H1 (cell line): Measurements from ENCODE around the gene OR1L8. TPM values are rescaled to one million over a fixed set of nuclear protein-coding genes. Genes with fewer than 3 reads are reported as not detected.

Source experiments
- CTCF ChIA-PET: fragments of 300-600 bp; sonication (Branson Sonifier 250); formaldehyde crosslinking; loops from one replicate; lab custom pipeline; 2021; ENCODE audit not compliant: partially characterized antibody; lab: Charles Lee
- POLR2A ChIA-PET: fragments of 300-600 bp; sonication (Branson Sonifier 250); formaldehyde crosslinking; loops from one replicate; lab custom pipeline; 2021; ENCODE audit warnings: inconsistent platforms; ENCODE audit not compliant: partially characterized antibody; lab: Charles Lee
- DNase-seq, 2 experiments: peaks; one replicate each; pipeline versions ENCODE4 v3.0.0 to v3.0.0-alpha.2; 2010 to 2022; ENCODE audit warnings: low spot score in 2 of 2, low read depth in 1 of 2, mixed read lengths in 1 of 2
- FAIRE-seq: peaks from 2 replicates; lab custom pipeline; 2011; peaks lifted over from hg19 to GRCh38; lab: Jason Lieb, UNC
- H2AFZ ChIP-seq: 2 replicates; pipeline ENCODE4 v1.8.1; 2012; ENCODE audit warnings: low read length, inconsistent platforms
- H2AK5ac ChIP-seq: 2 replicates; pipeline ENCODE4 v1.6.1; 2013; ENCODE audit warnings: low read depth, low read length
- H2BK120ac ChIP-seq: replicated peaks from 2 replicates; pipeline ENCODE3; 2013; ENCODE audit warnings: low read depth, low read length, inconsistent platforms
- H2BK12ac ChIP-seq: 2 replicates; pipeline ENCODE4 v1.6.1; 2013; ENCODE audit warnings: low read depth, low read length
- H2BK15ac ChIP-seq: 2 replicates; pipeline ENCODE4 v1.6.1; 2013; ENCODE audit warnings: low read length
- H2BK20ac ChIP-seq: 2 replicates; pipeline ENCODE4 v1.6.1; 2013; ENCODE audit warnings: low read length
- H2BK5ac ChIP-seq: 2 replicates; pipeline ENCODE4 v1.6.1; 2013; ENCODE audit warnings: low read depth, low read length
- H3K14ac ChIP-seq: 2 replicates; pipeline ENCODE4 v1.6.1; 2013; ENCODE audit warnings: inconsistent platforms; ENCODE audit not compliant: insufficient read length
- H3K18ac ChIP-seq: 2 replicates; pipeline ENCODE4 v1.6.1; 2013; ENCODE audit warnings: low read length; ENCODE audit errors: extremely low read depth
- H3K23ac ChIP-seq: 2 replicates; pipeline ENCODE4 v1.6.1; 2013; ENCODE audit warnings: inconsistent platforms; ENCODE audit not compliant: insufficient read length
- H3K23me2 ChIP-seq: 2 replicates; pipeline ENCODE4 v1.6.1; 2013; ENCODE audit warnings: low read depth, low read length
- H3K27ac ChIP-seq: 2 replicates; pipeline ENCODE4 v1.6.1; 2011; ENCODE audit warnings: low read depth, low read length, inconsistent platforms
- H3K27me3 ChIP-seq, 4 experiments: replicated peaks in 1 of 4; 1 replicate in 1 of 4; 2 replicates in 3 of 4; pipeline versions ENCODE4 v1.6.1 to v1.8.1; 2011 to 2013; ENCODE audit warnings: low read length in 3 of 4, mild to moderate bottlenecking in 3 of 4, inconsistent platforms in 2 of 4, mixed read lengths in 2 of 4, moderate library complexity in 1 of 4; ENCODE audit not compliant: control insufficient read depth in 3 of 4, insufficient read depth in 3 of 4; ENCODE audit errors: extremely low read depth in 1 of 4
- H3K36me3 ChIP-seq, 4 experiments: 2 replicates each; pipeline versions ENCODE4 v1.6.1 to v1.8.1; 2011 to 2013; ENCODE audit warnings: mild to moderate bottlenecking in 4 of 4, low read length in 3 of 4, moderate library complexity in 2 of 4, control low read depth in 1 of 4, inconsistent platforms in 1 of 4; ENCODE audit not compliant: insufficient read depth in 4 of 4, control insufficient read depth in 2 of 4
- H3K4ac ChIP-seq: replicated peaks from 2 replicates; pipeline ENCODE3; 2013; ENCODE audit warnings: low read length, low read depth, mixed read lengths, inconsistent platforms; ENCODE audit not compliant: insufficient read length
- H3K4me1 ChIP-seq, 4 experiments: replicated peaks in 1 of 4; 1 replicate in 1 of 4; 2 replicates in 3 of 4; pipeline versions ENCODE4 v1.6.1 to v1.8.1; 2011 to 2013; ENCODE audit warnings: low read length in 3 of 4, inconsistent platforms in 2 of 4, mixed read lengths in 1 of 4; ENCODE audit not compliant: insufficient read depth in 4 of 4, control insufficient read depth in 3 of 4
- H3K4me2 ChIP-seq, 2 experiments: 2 replicates each; pipeline versions ENCODE4 v1.6.1 to v1.8.1; 2011 to 2013; ENCODE audit warnings: low read depth in 2 of 2, low read length in 2 of 2, control low read depth in 1 of 2, inconsistent platforms in 1 of 2, mild to moderate bottlenecking in 1 of 2; ENCODE audit not compliant: insufficient read depth in 1 of 2
- H3K4me3 ChIP-seq, 4 experiments: fragments of 200-600, 300-600 bp in 1 of 4; sonication (generic), shearing (Covaris generic), sonication (Bioruptor Twin) in 1 of 4; 2 replicates each; pipeline versions ENCODE4 v1.5.1 to v1.8.1; 2011 to 2016; ENCODE audit warnings: low read length in 4 of 4, low read depth in 3 of 4, control low read depth in 2 of 4, inconsistent platforms in 2 of 4, mild to moderate bottlenecking in 2 of 4, mixed read lengths in 1 of 4, moderate library complexity in 1 of 4; ENCODE audit not compliant: insufficient read depth in 2 of 4; ENCODE audit errors: extremely low read depth in 1 of 4
- H3K56ac ChIP-seq: replicated peaks from 2 replicates; pipeline ENCODE3; 2013; ENCODE audit warnings: low read depth, mild to moderate bottlenecking, mixed read lengths, low read length, inconsistent platforms; ENCODE audit not compliant: insufficient read length
- H3K79me1 ChIP-seq: 2 replicates; pipeline ENCODE4 v1.6.1; 2013; ENCODE audit warnings: low read depth, low read length, control low read depth
- H3K79me2 ChIP-seq, 2 experiments: 2 replicates each; pipeline versions ENCODE4 v1.6.1 to v1.8.1; 2012 to 2013; ENCODE audit warnings: low read length in 2 of 2, mild to moderate bottlenecking in 2 of 2, inconsistent platforms in 1 of 2; ENCODE audit not compliant: insufficient read depth in 2 of 2, control insufficient read depth in 1 of 2
- H3K9ac ChIP-seq, 4 experiments: replicated peaks in 1 of 4; 1 replicate in 1 of 4; 2 replicates in 3 of 4; pipeline versions ENCODE4 v1.6.1 to v1.8.1; 2011 to 2013; ENCODE audit warnings: low read depth in 3 of 4, low read length in 3 of 4, control low read depth in 2 of 4, mild to moderate bottlenecking in 2 of 4, moderate library complexity in 2 of 4, inconsistent platforms in 1 of 4; ENCODE audit errors: extremely low read depth in 1 of 4
- H3K9me3 ChIP-seq, 2 experiments: 2 replicates each; pipeline versions ENCODE4 v1.6.1 to v1.8.1; 2012 to 2013; ENCODE audit warnings: mild to moderate bottlenecking in 2 of 2, moderate library complexity in 2 of 2, control low read depth in 1 of 2, inconsistent platforms in 1 of 2, low read depth in 1 of 2, low read length in 1 of 2, mixed read lengths in 1 of 2; ENCODE audit not compliant: insufficient read depth in 2 of 2
- H4K20me1 ChIP-seq, 2 experiments: replicated peaks in 1 of 2; 2 replicates each; pipeline versions ENCODE3 to v1.8.1; 2011 to 2013; ENCODE audit warnings: inconsistent platforms in 2 of 2, low read length in 2 of 2, mild to moderate bottlenecking in 1 of 2; ENCODE audit not compliant: insufficient read depth in 2 of 2, control insufficient read depth in 1 of 2
- H4K5ac ChIP-seq: 2 replicates; pipeline ENCODE4 v1.6.1; 2013; ENCODE audit warnings: low read length, low read depth, mixed read lengths, inconsistent platforms; ENCODE audit not compliant: insufficient read length
- H4K8ac ChIP-seq: 2 replicates; pipeline ENCODE4 v1.8.0; 2013; ENCODE audit warnings: mild to moderate bottlenecking, moderate library complexity, low read length, inconsistent platforms; ENCODE audit not compliant: insufficient read depth; ENCODE audit errors: extremely low read depth
- H4K91ac ChIP-seq: replicated peaks from 2 replicates; pipeline ENCODE3; 2013; ENCODE audit warnings: low read length, mixed read lengths, inconsistent platforms; ENCODE audit not compliant: insufficient read length
- CBX8 ChIP-seq: fragments of 300-800, 300-1000 bp; sonication (generic); IDR thresholded peaks from 2 replicates; pipeline ENCODE4 v1.7.1; 2016; ENCODE audit warnings: low read depth, low read length, borderline replicate concordance
- CEBPB ChIP-seq: IDR thresholded peaks from 2 replicates; pipeline ENCODE4 v1.6.1; 2012; ENCODE audit warnings: low read depth, low read length
- FOSL1 ChIP-seq: IDR thresholded peaks from 2 replicates; pipeline ENCODE4 v1.6.1; 2011; ENCODE audit warnings: mild to moderate bottlenecking, low read depth, low read length, moderate library complexity; ENCODE audit not compliant: insufficient read depth
- GABPA ChIP-seq: IDR thresholded peaks from 2 replicates; pipeline ENCODE4 v1.6.1; 2011; ENCODE audit warnings: mild to moderate bottlenecking, low read length, moderate library complexity, borderline replicate concordance; ENCODE audit not compliant: insufficient read depth
- NRF1 ChIP-seq: IDR thresholded peaks from 2 replicates; pipeline ENCODE4 v1.6.1; 2011; ENCODE audit warnings: mild to moderate bottlenecking, low read depth, low read length, improper control_type of control experiment
- SIN3A ChIP-seq, 2 experiments: IDR thresholded peaks in 1 of 2; conservative IDR thresholded peaks in 1 of 2; 2 replicates each; pipeline ENCODE4 v1.6.1; 2011 to 2012; ENCODE audit warnings: low read length in 2 of 2, improper control_type of control experiment in 1 of 2, low read depth in 1 of 2, mild to moderate bottlenecking in 1 of 2
- SP1 ChIP-seq: IDR thresholded peaks from 2 replicates; pipeline ENCODE4 v1.6.1; 2011; ENCODE audit warnings: low read depth, low read length
- TEAD4 ChIP-seq: IDR thresholded peaks from 2 replicates; pipeline ENCODE4 v1.6.1; 2012; ENCODE audit warnings: low read depth, low read length, inconsistent platforms, mixed read lengths
- YY1 ChIP-seq: IDR thresholded peaks from 2 replicates; pipeline ENCODE4 v1.6.1; 2011; ENCODE audit warnings: low read depth, mild to moderate bottlenecking, low read length
- WGBS, 2 experiments: shearing (Covaris generic) in 1 of 2; methylation state at CpG; one replicate each; pipeline versions ENCODE4 v1.1.6 to v1.1.7; 2013 to 2015; ENCODE audit warnings: low lambda C conversion rate in 2 of 2, mixed read lengths in 2 of 2, inconsistent platforms in 1 of 2, low coverage in 1 of 2, missing lambda C conversion rate in 1 of 2; ENCODE audit not compliant: insufficient replicate concordance in 2 of 2, insufficient coverage in 1 of 2, insufficient read length in 1 of 2; ENCODE audit errors: extremely low coverage in 1 of 2, missing lambda C conversion rate in 1 of 2; 5-methylcytosine and 5-hydroxymethylcytosine counted together
- polyA plus RNA-seq, 7 experiments: library from polyadenylated mRNA; depleted of rRNA in 3 of 7; stranded (reverse) in 5 of 7; unstranded in 2 of 7; fragments of >200 nt in 5 of 7; fragments of 200-250 nt in 2 of 7; gene quantifications; 1 replicate in 5 of 7; 2 replicates in 1 of 7; 4 replicates in 1 of 7; pipeline versions ENCODE4 v1.2.1 to v1.2.3, GENCODE V29; 2011 to 2013; ENCODE audit warnings: missing spikeins in 2 of 7, mixed read lengths in 2 of 7
- total RNA-seq: library from RNA; stranded (reverse); fragmentation: NEBNext Ultra II Directional; extraction: Animal tissue kit (Norgen Biotek cat#: 25700); gene quantifications from 2 replicates; pipeline ENCODE4 v1.2.1, GENCODE V29; 2021
- TF ChIP-seq, protein P1 (sequence below): IDR thresholded peaks from 2 replicates; pipeline ENCODE4 v1.6.1; 2011; ENCODE audit warnings: low read length, improper control_type of control experiment
- TF ChIP-seq, protein P2 (sequence below), 3 experiments: IDR thresholded peaks; 1 replicate in 2 of 3; 2 replicates in 1 of 3; pipeline versions ENCODE4 v1.5.1 to v1.6.1; 2011; ENCODE audit warnings: low read length in 3 of 3, mild to moderate bottlenecking in 3 of 3, inconsistent platforms in 2 of 3, low read depth in 1 of 3, moderate library complexity in 1 of 3; ENCODE audit not compliant: insufficient read depth in 1 of 3; ENCODE audit errors: control extremely low read depth in 1 of 3

Gene OR1L8
- total and polyA plus RNA-seq, 2 of the 8 experiments (the other 6 are each of a cell fraction or from before 2014, with no cell fraction given), result not detected

DNA sequence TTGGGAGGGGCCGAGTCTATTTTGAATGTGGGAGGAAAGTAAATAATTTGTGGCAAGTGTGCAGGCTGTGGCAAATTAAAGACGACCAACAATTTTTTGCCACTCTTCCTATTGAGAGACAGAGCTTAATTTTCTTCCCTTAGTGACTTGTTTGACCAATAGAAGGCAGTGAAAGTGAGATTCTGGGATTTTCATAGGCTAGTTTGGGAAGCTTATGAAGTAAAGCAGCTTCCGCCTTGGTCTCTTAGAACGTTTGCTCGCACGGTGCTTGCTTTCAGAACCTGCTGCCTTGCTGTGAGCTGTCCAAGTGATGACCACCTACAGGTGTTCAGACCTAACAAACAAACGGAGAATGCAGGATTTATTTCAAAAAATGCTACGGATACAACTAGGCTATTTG is 37.0 kb downstream of the OR1L8 start:
- Histone ChIP-seq H2BK5ac (no peak overlapping the region), H3K79me1 (no peaks in the 10 kb centered on the region), H3K9me3 (peaks cover 42 to 58% of the 10 kb centered on the region in 2 experiments), H2BK120ac (no peak overlapping the region), H3K27ac (no peak overlapping the region), H4K20me1 (no peaks in the 10 kb centered on the region), H3K14ac (no peak overlapping the region), H3K18ac (no peak overlapping the region), H4K91ac (no peak overlapping the region), H2AFZ (no peak overlapping the region), H3K23me2 (no peaks in the 10 kb centered on the region), H3K4me3 (no peak overlapping the region), H3K27me3 (no peaks in the 10 kb centered on the region), H2AK5ac (no peak overlapping the region), H3K23ac (no peak overlapping the region), H3K56ac (no peak overlapping the region), H2BK15ac (no peak overlapping the region), H3K4me1 (no peaks in the 10 kb centered on the region), H3K9ac (no peak overlapping the region), H3K4ac (no peak overlapping the region), H3K79me2 (no peaks in the 10 kb centered on the region), H3K36me3 (no peaks in the 10 kb centered on the region; a peak in 1 of 8 replicates), H4K8ac (no peak overlapping the region), H4K5ac (no peak overlapping the region), H2BK20ac (no peak overlapping the region), H3K4me2 (no peak overlapping the region), H2BK12ac (no peak overlapping the region)
- 90% methylated on average over 8 of the region's 8 CpGs; no CpG with 5 or more reads in 1 of the 2 experiments for WGBS, 2 experiments
- FAIRE-seq (no peak), DNase-seq (no peak)
- POLR2A ChIA-PET, result no interaction called here
- CTCF ChIA-PET, result no interaction called here
- TF ChIP-seq, protein P1, sequence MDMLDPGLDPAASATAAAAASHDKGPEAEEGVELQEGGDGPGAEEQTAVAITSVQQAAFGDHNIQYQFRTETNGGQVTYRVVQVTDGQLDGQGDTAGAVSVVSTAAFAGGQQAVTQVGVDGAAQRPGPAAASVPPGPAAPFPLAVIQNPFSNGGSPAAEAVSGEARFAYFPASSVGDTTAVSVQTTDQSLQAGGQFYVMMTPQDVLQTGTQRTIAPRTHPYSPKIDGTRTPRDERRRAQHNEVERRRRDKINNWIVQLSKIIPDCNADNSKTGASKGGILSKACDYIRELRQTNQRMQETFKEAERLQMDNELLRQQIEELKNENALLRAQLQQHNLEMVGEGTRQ, result no peak
- TF ChIP-seq NRF1 (no peak), CEBPB (no peak), SP1 (no peak), CBX8 (no peak), TEAD4 (no peak), GABPA (no peak), YY1 (no peak), SIN3A (conservative IDR thresholded peaks at IDR 0.05 in 1 of 2, IDR thresholded peaks at IDR 0.05 in 1 of 2; ENCODE audit: low read depth in 1 of 2, low read length in 2 of 2) (no peak), FOSL1 (no peak)
- TF ChIP-seq, protein P2, sequence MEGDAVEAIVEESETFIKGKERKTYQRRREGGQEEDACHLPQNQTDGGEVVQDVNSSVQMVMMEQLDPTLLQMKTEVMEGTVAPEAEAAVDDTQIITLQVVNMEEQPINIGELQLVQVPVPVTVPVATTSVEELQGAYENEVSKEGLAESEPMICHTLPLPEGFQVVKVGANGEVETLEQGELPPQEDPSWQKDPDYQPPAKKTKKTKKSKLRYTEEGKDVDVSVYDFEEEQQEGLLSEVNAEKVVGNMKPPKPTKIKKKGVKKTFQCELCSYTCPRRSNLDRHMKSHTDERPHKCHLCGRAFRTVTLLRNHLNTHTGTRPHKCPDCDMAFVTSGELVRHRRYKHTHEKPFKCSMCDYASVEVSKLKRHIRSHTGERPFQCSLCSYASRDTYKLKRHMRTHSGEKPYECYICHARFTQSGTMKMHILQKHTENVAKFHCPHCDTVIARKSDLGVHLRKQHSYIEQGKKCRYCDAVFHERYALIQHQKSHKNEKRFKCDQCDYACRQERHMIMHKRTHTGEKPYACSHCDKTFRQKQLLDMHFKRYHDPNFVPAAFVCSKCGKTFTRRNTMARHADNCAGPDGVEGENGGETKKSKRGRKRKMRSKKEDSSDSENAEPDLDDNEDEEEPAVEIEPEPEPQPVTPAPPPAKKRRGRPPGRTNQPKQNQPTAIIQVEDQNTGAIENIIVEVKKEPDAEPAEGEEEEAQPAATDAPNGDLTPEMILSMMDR (IDR thresholded peaks at IDR 0.05; ENCODE audit: control extremely low read depth in 1 of 3, insufficient read depth in 1 of 3, low read depth in 1 of 3, low read length in 3 of 3), result no peak
